KMS-11 (cell line): ENCODE results near the gene LPP.

Experiments
- H2AFZ ChIP-seq: fragments of 200-600 bp; sonication (generic); 2 replicates; pipeline ENCODE4 v1.6.1; 2016; ENCODE audit warnings: antibody characterized with exemption, mixed run types, low read depth
- H3K27ac ChIP-seq: fragments of 200-600 bp; sonication (generic); 2 replicates; pipeline ENCODE4 v1.6.1; 2016; ENCODE audit warnings: mild to moderate bottlenecking, mixed run types
- H3K27me3 ChIP-seq: fragments of 200-600 bp; sonication (generic); 2 replicates; pipeline ENCODE4 v1.6.1; 2017; ENCODE audit warnings: mild to moderate bottlenecking, low read depth, mixed run types, moderate library complexity; ENCODE audit not compliant: insufficient read depth
- H3K36me3 ChIP-seq: fragments of 200-600 bp; sonication (generic); 2 replicates; pipeline ENCODE4 v1.6.1; 2017; ENCODE audit warnings: mild to moderate bottlenecking, mixed run types; ENCODE audit not compliant: insufficient read depth
- H3K4me1 ChIP-seq: fragments of 200-600 bp; sonication (generic); 2 replicates; pipeline ENCODE4 v1.6.1; 2016; ENCODE audit warnings: mild to moderate bottlenecking, low read depth, mixed run types; ENCODE audit not compliant: poor library complexity, severe bottlenecking
- H3K4me2 ChIP-seq: fragments of 200-600 bp; sonication (generic); 2 replicates; pipeline ENCODE4 v1.7.0; 2016; ENCODE audit warnings: mild to moderate bottlenecking, mixed run types
- H3K4me3 ChIP-seq: fragments of 200-600 bp; sonication (generic); IDR thresholded peaks from 2 replicates; pipeline ENCODE4 v1.6.1; 2017; ENCODE audit warnings: low read depth, low read length, mixed read lengths; ENCODE audit not compliant: insufficient read depth
- H3K79me2 ChIP-seq: fragments of 200-600 bp; sonication (generic); 2 replicates; pipeline ENCODE4 v1.6.1; 2016; ENCODE audit warnings: low read depth, mixed run types; ENCODE audit not compliant: insufficient read depth
- H3K9ac ChIP-seq: fragments of 200-600 bp; sonication (generic); 2 replicates; pipeline ENCODE4 v1.6.1; 2016; ENCODE audit warnings: mild to moderate bottlenecking, mixed run types
- H4K20me1 ChIP-seq: fragments of 200-600 bp; sonication (generic); 2 replicates; pipeline ENCODE4 v1.6.1; 2016; ENCODE audit warnings: mild to moderate bottlenecking, mixed run types; ENCODE audit not compliant: insufficient read depth
- CTCF ChIP-seq: fragments of 200-600 bp; sonication (generic); conservative IDR thresholded peaks from 2 replicates; pipeline ENCODE4 v1.6.1; 2017; ENCODE audit warnings: low read depth, mild to moderate bottlenecking, antibody characterized with exemption, low read length, moderate library complexity, mixed read lengths

LPP gene

GRCh38 chr3:188662214-188662613, 508.3 kb downstream of the LPP start:
- no peaks in the 10 kb centered on the region for H3K36me3 ChIP-seq
- H4K20me1 ChIP-seq = no peaks in the 10 kb centered on the region
- H3K9ac ChIP-seq = no peak overlapping the region
- no peaks in the 10 kb centered on the region for H3K27me3 ChIP-seq
- H3K79me2 ChIP-seq = no peaks in the 10 kb centered on the region
- no peak overlapping the region for H3K27ac ChIP-seq
- no peak for TF ChIP-seq CTCF
- H3K4me1 ChIP-seq = no peaks in the 10 kb centered on the region
- no peak overlapping the region for H3K4me2 ChIP-seq
- H2AFZ ChIP-seq = no peak overlapping the region
- H3K4me3 ChIP-seq = no peak overlapping the region

- no peak overlapping the region for H3K4me2 ChIP-seq
- H3K36me3 ChIP-seq = no peaks in the 10 kb centered on the region
- no peak for TF ChIP-seq CTCF
- H3K79me2 ChIP-seq = no peaks in the 10 kb centered on the region
- H3K4me3 ChIP-seq = no peak overlapping the region
- no peaks in the 10 kb centered on the region for H4K20me1 ChIP-seq
- no peak overlapping the region for H3K27ac ChIP-seq
- H3K27me3 ChIP-seq = no peaks in the 10 kb centered on the region
- no peaks in the 10 kb centered on the region for H3K4me1 ChIP-seq
- H3K9ac ChIP-seq = no peak overlapping the region
- no peak overlapping the region for H2AFZ ChIP-seq
Observed at GRCh38 chr3:188662795-188663194, 508.8 kb downstream of the LPP start.

- no peaks in the 10 kb centered on the region for H4K20me1 ChIP-seq
- no peak overlapping the region for H3K4me2 ChIP-seq
- no peaks in the 10 kb centered on the region for H3K36me3 ChIP-seq
- no peak overlapping the region for H3K4me3 ChIP-seq
- H3K9ac ChIP-seq = no peak overlapping the region
- no peak for TF ChIP-seq CTCF
- H2AFZ ChIP-seq = no peak overlapping the region
- no peaks in the 10 kb centered on the region for H3K4me1 ChIP-seq
- no peaks in the 10 kb centered on the region for H3K27me3 ChIP-seq
- H3K27ac ChIP-seq = no peak overlapping the region
- H3K79me2 ChIP-seq = no peaks in the 10 kb centered on the region
Observed at GRCh38 chr3:188663839-188664238, 509.9 kb downstream of the LPP start.

- Histone ChIP-seq H3K79me2 (no peaks in the 10 kb centered on the region), H4K20me1 (no peaks in the 10 kb centered on the region), H2AFZ (no peak overlapping the region), H3K4me3 (no peak overlapping the region), H3K27ac (no peak overlapping the region), H3K27me3 (no peaks in the 10 kb centered on the region), H3K4me2 (no peak overlapping the region), H3K36me3 (no peaks in the 10 kb centered on the region), H3K9ac (no peak overlapping the region), H3K4me1 (no peaks in the 10 kb centered on the region)
- TF ChIP-seq CTCF = no peak; the same call in 1 of the 2 replicates
Observed at GRCh38 chr3:188664795-188665194, 510.8 kb downstream of the LPP start.
